SK-N-SH (cell line): ENCODE results near the gene NPIPB9. TPM values are rescaled to one million over a fixed set of nuclear protein-coding genes. Genes with fewer than 3 reads are reported as not detected.
"Not testable (repeated sequence)": the region's sequence is repeated elsewhere in the genome, so short reads cannot be mapped to it uniquely, and the experiment has no call there.

ENCODE experiments used
- CTCF ChIA-PET: fragments of 300-600, 350-600 bp; formaldehyde crosslinking; extraction: SDS; loops from one replicate; lab custom pipeline; 2021; lab: Yijun Ruan, JAX
- POLR2A ChIA-PET: fragments of 350-600 bp; sonication (Branson Sonifier 250); formaldehyde crosslinking; extraction: SDS; loops from one replicate; lab custom pipeline; 2020; ENCODE audit warnings: antibody characterized with exemption, inconsistent platforms; lab: Yijun Ruan, JAX
- DNase-seq: peaks from one replicate; pipeline ENCODE4 v3.0.0; 2012
- H2AFZ ChIP-seq: fragments of 200-600 bp; sonication (generic); 2 replicates; pipeline ENCODE4 v1.8.1; 2016; ENCODE audit warnings: antibody characterized with exemption, mild to moderate bottlenecking, low read depth
- H3F3A ChIP-seq: fragments of 200-600 bp; sonication (generic); replicated peaks from 2 replicates; pipeline ENCODE3; 2016; ENCODE audit warnings: antibody characterized with exemption, mild to moderate bottlenecking; ENCODE audit not compliant: insufficient read depth
- H3K27ac ChIP-seq, 2 experiments: fragments of 200-500 bp in 1 of 2; fragments of 200-600 bp in 1 of 2; sonication (Bioruptor generic) in 1 of 2; sonication (generic), shearing (Covaris generic) in 1 of 2; 2 replicates each; pipeline versions ENCODE4 v1.5.1 to v1.6.1; 2014 to 2016; ENCODE audit warnings: low read depth in 2 of 2, inconsistent platforms in 1 of 2, low read length in 1 of 2, mild to moderate bottlenecking in 1 of 2, mixed read lengths in 1 of 2
- H3K27me3 ChIP-seq: fragments of 200-600 bp; sonication (generic), shearing (Covaris generic); 2 replicates; pipeline ENCODE4 v1.6.1; 2016; ENCODE audit warnings: mixed run types; ENCODE audit not compliant: insufficient read depth
- H3K36me3 ChIP-seq, 2 experiments: fragments of 200-500 bp in 1 of 2; fragments of 200-600 bp in 1 of 2; sonication (Bioruptor generic) in 1 of 2; sonication (generic) in 1 of 2; replicated peaks in 1 of 2; 2 replicates each; pipeline versions ENCODE3 to v1.5.1; 2014 to 2016; ENCODE audit warnings: low read length in 1 of 2, mild to moderate bottlenecking in 1 of 2; ENCODE audit not compliant: insufficient read depth in 2 of 2, control insufficient read depth in 1 of 2
- H3K4me1 ChIP-seq, 2 experiments: fragments of 200-500 bp in 1 of 2; fragments of 200-600 bp in 1 of 2; sonication (Bioruptor generic) in 1 of 2; sonication (generic), shearing (Covaris generic) in 1 of 2; 2 replicates each; pipeline versions ENCODE4 v1.5.1 to v1.6.1; 2014 to 2016; ENCODE audit warnings: low read depth in 1 of 2, low read length in 1 of 2, mixed run types in 1 of 2; ENCODE audit not compliant: insufficient read depth in 2 of 2, control insufficient read depth in 1 of 2
- H3K4me2 ChIP-seq: fragments of 200-600 bp; sonication (generic), shearing (Covaris generic); 2 replicates; pipeline ENCODE4 v1.6.1; 2017; ENCODE audit warnings: mixed run types
- H3K4me3 ChIP-seq, 2 experiments: fragments of 200-500 bp in 1 of 2; fragments of 200-600 bp in 1 of 2; sonication (Bioruptor generic) in 1 of 2; sonication (generic), shearing (Covaris generic) in 1 of 2; 2 replicates each; pipeline versions ENCODE4 v1.5.1 to v1.8.1; 2014 to 2016; ENCODE audit warnings: low read depth in 2 of 2, inconsistent platforms in 1 of 2, low read length in 1 of 2, mild to moderate bottlenecking in 1 of 2, mixed read lengths in 1 of 2, moderate library complexity in 1 of 2
- H3K79me2 ChIP-seq: fragments of 200-600 bp; sonication (generic); 2 replicates; pipeline ENCODE4 v1.8.1; 2017; ENCODE audit warnings: mild to moderate bottlenecking; ENCODE audit not compliant: insufficient read depth
- H3K9ac ChIP-seq: fragments of 200-600 bp; sonication (generic); 2 replicates; pipeline ENCODE4 v1.6.1; 2017; ENCODE audit warnings: mixed run types
- H3K9me2 ChIP-seq: fragments of 200-600 bp; sonication (generic); 2 replicates; pipeline ENCODE4 v1.6.1; 2017; ENCODE audit warnings: mixed run types
- H3K9me3 ChIP-seq: fragments of 200-600 bp; sonication (generic); 2 replicates; pipeline ENCODE4 v1.6.1; 2017; ENCODE audit warnings: mixed run types, mild to moderate bottlenecking, moderate library complexity
- H4K20me1 ChIP-seq: fragments of 200-600 bp; sonication (generic); 2 replicates; pipeline ENCODE4 v1.6.1; 2017; ENCODE audit warnings: mild to moderate bottlenecking, mixed run types; ENCODE audit not compliant: insufficient read depth
- ELF1 ChIP-seq: IDR thresholded peaks from 2 replicates; pipeline ENCODE4 v1.4.0; 2012
- EZH2phosphoT487 ChIP-seq: fragments of 200-600 bp; sonication (generic); IDR thresholded peaks from 2 replicates; pipeline ENCODE4 v1.6.1; 2017; ENCODE audit warnings: low read depth, mixed run types, mild to moderate bottlenecking, antibody characterized with exemption, moderate library complexity, borderline replicate concordance
- MAX ChIP-seq: IDR thresholded peaks from 2 replicates; pipeline ENCODE4 v1.4.0; 2012; ENCODE audit warnings: low read depth
- PBX3 ChIP-seq: IDR thresholded peaks from 2 replicates; pipeline ENCODE4; 2012
- RXRA ChIP-seq: IDR thresholded peaks from 2 replicates; pipeline ENCODE4 v1.4.0; 2012; ENCODE audit warnings: low read depth, mild to moderate bottlenecking, borderline replicate concordance
- TCF12 ChIP-seq: IDR thresholded peaks from 2 replicates; pipeline ENCODE4 v1.4.0; 2012
- TEAD4 ChIP-seq: IDR thresholded peaks from 2 replicates; pipeline ENCODE4 v1.4.0; 2012; ENCODE audit warnings: mild to moderate bottlenecking, borderline replicate concordance; ENCODE audit not compliant: insufficient read depth
- USF1 ChIP-seq: IDR thresholded peaks from 2 replicates; pipeline ENCODE4 v1.4.0; 2012; ENCODE audit warnings: low read depth, borderline replicate concordance
- USF2 ChIP-seq: fragments of 150-350 bp; IDR thresholded peaks from 2 replicates; pipeline ENCODE4 v1.6.1; 2017; ENCODE audit warnings: antibody characterized with exemption, low read length, low read depth, borderline replicate concordance
- WGBS: methylation state at CpG from one replicate; pipeline ENCODE4 v1.1.6; 2017; ENCODE audit warnings: low lambda C conversion rate; 5-methylcytosine and 5-hydroxymethylcytosine counted together
- polyA plus RNA-seq, 3 experiments: library from polyadenylated mRNA; depleted of rRNA; stranded (reverse); fragments of >200 nt; gene quantifications; 2 replicates each; pipeline ENCODE4 v1.2.3, GENCODE V29; 2012

The NPIPB9 gene
- polyA plus RNA-seq, 1 of the 3 experiments (the other 2 are of a cell fraction): 0.74 TPM

- no peak for DNase-seq
- no peak overlapping the region for H3K9ac ChIP-seq
- H3K27ac ChIP-seq: no peak overlapping the region
- H3K4me2 ChIP-seq: no peak overlapping the region
- H3K79me2 ChIP-seq: peaks cover 37% of the 10 kb centered on the region
- CTCF ChIA-PET: no interaction called here
- POLR2A ChIA-PET: no interaction called here
- H3K9me3 ChIP-seq: no peaks in the 10 kb centered on the region
- no peaks in the 10 kb centered on the region for H3K27me3 ChIP-seq
- 91% methylated on average over 5 of the region's 5 CpGs for WGBS
- H3K4me3 ChIP-seq: no peak overlapping the region
- H3K9me2 ChIP-seq: no peaks in the 10 kb centered on the region
- H3K4me1 ChIP-seq: peaks cover under 1 to 5% of the 10 kb centered on the region in 2 experiments; a peak in 2 of 4 replicates
- peaks cover 0 to 9% of the 10 kb centered on the region in 2 experiments for H3K36me3 ChIP-seq
- peaks cover 5% of the 10 kb centered on the region for H3F3A ChIP-seq
- TF ChIP-seq MAX (no peak), TCF12 (no peak), PBX3 (no peak), EZH2phosphoT487 (no peak), USF1 (no peak), ELF1 (no peak), RXRA (no peak), USF2 (no peak), TEAD4 (no peak)
- H2AFZ ChIP-seq: no peak overlapping the region
- H4K20me1 ChIP-seq: peaks cover 7% of the 10 kb centered on the region
These were observed 68.4 kb downstream of the NPIPB9 start for GRCh38 chr16:28820016-28820415.

GRCh38 chr16:28820546-28820945, 69.0 kb downstream of the NPIPB9 start:
- CTCF ChIA-PET: interaction anchor here (1.2 to 1.7 kb wide), 2 partner anchors 8 to 153 kb away, joined by 3 to 5 read pairs; no protein-coding TSS in a partner anchor
- not testable (repeated sequence) for H3K4me2 ChIP-seq
- POLR2A ChIA-PET: interaction anchor here (1.3 to 3.8 kb wide), 2 partner anchors 26 to 42 kb away, joined by 3 to 25 read pairs; partner anchors contain the start of gene TUFM

More at GRCh38 chr16:28820546-28820945, 69.0 kb downstream of the NPIPB9 start:
- not testable (repeated sequence) for H3F3A ChIP-seq, H3K27ac ChIP-seq, H3K9me2 ChIP-seq, H3K9ac ChIP-seq, H3K4me1 ChIP-seq, H2AFZ ChIP-seq, H3K27me3 ChIP-seq, H3K4me3 ChIP-seq, H3K9me3 ChIP-seq, DNase-seq
- peaks cover 5 to 15% of the 10 kb centered on the region in 2 experiments for H3K36me3 ChIP-seq
- H4K20me1 ChIP-seq: peaks cover 12% of the 10 kb centered on the region
- WGBS: 96% methylated on average over 13 of the region's 13 CpGs
- H3K79me2 ChIP-seq: peaks cover 43% of the 10 kb centered on the region
